Islet precursor cell (in vitro differentiated cells): ENCODE measurements around the gene GLCCI1.
"Not testable (repeated sequence)": the region's sequence is repeated elsewhere in the genome, so short reads cannot be mapped to it uniquely, and the experiment has no call there.

Source experiments
- DNase-seq: peaks from one replicate; pipeline ENCODE4 v3.0.0-alpha.2; 2018

GLCCI1 gene

GRCh38 chr7:8056439-8056838, 87.8 kb downstream of the GLCCI1 start:
- DNase-seq = no peak

GRCh38 chr7:8057566-8057965, 89.0 kb downstream of the GLCCI1 start:
- no peak for DNase-seq

GRCh38 chr7:8058322-8058721, 89.7 kb downstream of the GLCCI1 start:
- no peak for DNase-seq

GRCh38 chr7:8058852-8059251, 90.3 kb downstream of the GLCCI1 start:
- DNase-seq = no peak

GRCh38 chr7:8060241-8060640, 91.6 kb downstream of the GLCCI1 start:
- no peak for DNase-seq

GRCh38 chr7:8063300-8063699, 94.7 kb downstream of the GLCCI1 start:
- DNase-seq = not testable (repeated sequence)

- no peak for DNase-seq
Measured at GRCh38 chr7:8063706-8064297, 95.2 kb downstream of the GLCCI1 start.

GRCh38 chr7:8064828-8065227, 96.2 kb downstream of the GLCCI1 start:
- no peak for DNase-seq

GRCh38 chr7:8065356-8065813, 96.8 kb downstream of the GLCCI1 start:
- no peak for DNase-seq

GRCh38 chr7:8068892-8069686, 100.5 kb downstream of the GLCCI1 start:
- no peak for DNase-seq

GRCh38 chr7:8070451-8071180, 102.0 kb downstream of the GLCCI1 start:
- DNase-seq = no peak

- no peak for DNase-seq
Measured at GRCh38 chr7:8078418-8078817, 109.8 kb downstream of the GLCCI1 start.

- no peak for DNase-seq
Measured at GRCh38 chr7:8082762-8083161, 114.2 kb downstream of the GLCCI1 start.

GRCh38 chr7:8084836-8085235, 116.2 kb downstream of the GLCCI1 start:
- DNase-seq = no peak

- DNase-seq = no peak
Measured at GRCh38 chr7:8085420-8085819, 116.8 kb downstream of the GLCCI1 start.

GRCh38 chr7:8086239-8086638, 117.6 kb downstream of the GLCCI1 start:
- DNase-seq = no peak

- DNase-seq = no peak
Measured at GRCh38 chr7:8089036-8089780, 120.6 kb downstream of the GLCCI1 start.

- DNase-seq = no peak
Measured at GRCh38 chr7:8092140-8092539, 123.5 kb downstream of the GLCCI1 start.

GRCh38 chr7:8094164-8095140, 125.9 kb downstream of the GLCCI1 start:
- DNase-seq = no peak

GRCh38 chr7:8101292-8101691, 132.7 kb downstream of the GLCCI1 start:
- DNase-seq = not testable (repeated sequence)

- no peak for DNase-seq
Measured at GRCh38 chr7:8103282-8103681, 134.7 kb downstream of the GLCCI1 start.
